ENCODE data around the gene PIR.

PIR gene

DNA sequence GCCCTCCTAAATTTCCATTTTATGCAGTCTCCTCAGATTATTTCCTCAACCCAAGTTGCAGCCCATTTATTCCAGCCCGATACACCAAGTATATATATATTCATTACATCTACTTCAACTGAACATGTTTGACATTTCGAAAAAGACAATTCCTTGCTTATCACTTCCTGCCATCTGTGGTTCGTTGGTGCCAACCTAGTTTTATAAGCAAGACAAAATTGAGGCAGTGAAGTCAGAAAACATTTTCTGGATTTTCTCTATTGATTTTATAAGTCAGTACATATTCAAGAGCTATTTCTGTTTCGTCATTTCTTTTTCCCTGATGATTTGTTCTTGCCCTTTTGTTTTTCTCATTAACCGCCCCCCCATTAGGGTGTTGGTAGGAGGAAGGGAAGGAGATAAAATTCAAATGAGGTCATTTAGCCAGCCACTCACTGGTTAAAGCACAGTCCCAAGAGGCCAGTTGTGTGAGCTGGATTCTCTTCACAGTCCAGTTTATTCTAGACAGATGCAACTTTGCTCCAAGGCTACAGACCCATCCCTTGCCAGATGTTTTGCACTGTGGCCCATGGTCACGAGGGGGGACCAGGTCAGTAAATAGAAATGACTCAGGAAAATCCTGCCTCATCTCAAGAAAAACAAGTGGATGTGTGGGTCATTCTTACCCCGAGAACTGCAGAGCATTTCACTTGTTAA lies 88.6 kb downstream of the PIR start:
- H3K4me3 ChIP-seq (ENCODE audit: low read depth, low read length), result no peak overlapping the region
- TF ChIP-seq CTCF (IDR thresholded peaks at IDR 0.05; ENCODE audit: control insufficient read depth, extremely low read depth, insufficient read depth), result no peak
- no peak for DNase-seq (ENCODE audit: low read depth)

DNA sequence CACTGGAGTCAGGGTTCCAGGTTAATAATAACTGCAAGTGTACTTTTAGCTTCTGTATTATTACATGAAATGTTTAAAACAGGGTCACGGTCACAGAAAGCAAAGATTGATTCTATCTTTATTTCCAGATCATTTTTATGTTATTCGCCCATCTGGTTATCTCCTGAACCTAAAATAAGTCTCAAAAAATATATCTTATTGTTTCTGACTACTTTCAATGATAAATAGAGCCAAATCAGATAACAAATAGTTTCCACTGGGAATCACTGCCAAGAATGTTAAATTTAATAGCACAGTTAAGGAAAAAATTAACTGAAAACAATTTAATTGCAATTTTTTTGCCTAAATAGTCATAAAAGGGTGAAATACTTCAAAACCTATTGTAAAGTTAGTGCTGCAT lies 91.8 kb downstream of the PIR start:
- H3K4me3 ChIP-seq (ENCODE audit: low read depth, low read length), result no peak overlapping the region
- no peak for DNase-seq (ENCODE audit: low read depth)
- no peak for TF ChIP-seq CTCF (IDR thresholded peaks at IDR 0.05; ENCODE audit: control insufficient read depth, extremely low read depth, insufficient read depth)

GRCh38 chrX:15399962-15400391 lies 93.2 kb downstream of the PIR start:
- no peak for DNase-seq (ENCODE audit: low read depth)
- TF ChIP-seq CTCF (IDR thresholded peaks at IDR 0.05; ENCODE audit: control insufficient read depth, extremely low read depth, insufficient read depth), result no peak
- no peak overlapping the region for H3K4me3 ChIP-seq (ENCODE audit: low read depth, low read length)

DNA sequence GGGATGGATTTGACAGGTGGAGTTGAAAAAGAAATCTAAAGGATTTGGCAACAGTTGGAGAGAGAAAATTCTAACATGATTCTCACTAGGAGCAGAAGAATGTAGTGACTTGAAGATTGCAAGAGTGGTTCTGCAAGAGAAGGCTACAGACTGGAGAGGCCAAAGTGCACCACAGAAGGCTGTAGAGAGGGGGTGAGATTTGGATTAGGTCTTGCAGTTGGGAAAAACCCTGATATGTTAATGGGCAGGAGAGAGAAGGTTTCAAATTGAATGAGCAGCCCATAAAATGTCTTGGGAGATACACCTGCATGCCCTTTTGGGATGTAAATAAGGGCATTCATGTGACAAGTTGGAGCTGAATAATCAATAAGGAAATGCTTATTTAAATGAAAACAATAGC lies 94.3 kb downstream of the PIR start:
- no peak overlapping the region for H3K4me3 ChIP-seq (ENCODE audit: low read depth, low read length)
- TF ChIP-seq CTCF (IDR thresholded peaks at IDR 0.05; ENCODE audit: control insufficient read depth, extremely low read depth, insufficient read depth), result no peak

GRCh38 chrX:15395789-15396188 lies 97.3 kb downstream of the PIR start:
- no peak for DNase-seq (ENCODE audit: low read depth)
- H3K4me3 ChIP-seq (ENCODE audit: low read depth, low read length), result no peak overlapping the region
- no peak for TF ChIP-seq CTCF (IDR thresholded peaks at IDR 0.05; ENCODE audit: control insufficient read depth, extremely low read depth, insufficient read depth)

More for the DNA sequence above, 94.3 kb downstream of the PIR start:
- no peak for DNase-seq (ENCODE audit: low read depth)

- no peak for DNase-seq (ENCODE audit: low read depth)
- no peak overlapping the region for H3K4me3 ChIP-seq (ENCODE audit: low read depth, low read length)
- TF ChIP-seq CTCF (IDR thresholded peaks at IDR 0.05; ENCODE audit: control insufficient read depth, extremely low read depth, insufficient read depth), result no peak
Observed at GRCh38 chrX:15391850-15392249, 101.3 kb downstream of the PIR start.

DNA sequence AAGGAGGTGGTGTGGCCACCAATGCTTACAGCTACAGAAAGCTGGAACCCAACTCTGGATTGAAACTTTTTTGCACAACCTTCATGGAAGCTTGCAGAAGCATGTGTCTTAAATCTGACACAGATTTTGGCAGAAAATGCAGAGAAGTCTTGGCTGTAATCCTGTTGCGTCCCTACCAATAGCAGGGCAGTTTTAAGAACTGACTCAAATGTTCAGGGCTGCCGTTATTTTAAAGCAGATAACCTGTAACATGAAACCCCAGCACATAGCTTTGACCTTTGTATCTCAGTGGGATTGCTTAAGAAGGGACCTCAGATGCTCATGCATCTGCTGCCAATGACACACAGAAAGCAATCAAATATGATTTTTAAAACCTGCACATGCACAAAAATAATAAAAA lies 108.8 kb downstream of the PIR start, which contains the start of gene VEGFD:
VEGFD (minus strand) TSS at position 110 of the 400 bp plus-strand sequence. CDS start 467 bp downstream, outside the sequence.
- no peak for TF ChIP-seq CTCF (IDR thresholded peaks at IDR 0.05; ENCODE audit: control insufficient read depth, extremely low read depth, insufficient read depth)
- no peak for DNase-seq (ENCODE audit: low read depth)
- H3K4me3 ChIP-seq (ENCODE audit: low read depth, low read length), result no peak within 1 kb of the TSS

Data from LNCaP clone FGC (cell line).